ENCODE data around the gene ZMIZ1.

Gene ZMIZ1

DNA sequence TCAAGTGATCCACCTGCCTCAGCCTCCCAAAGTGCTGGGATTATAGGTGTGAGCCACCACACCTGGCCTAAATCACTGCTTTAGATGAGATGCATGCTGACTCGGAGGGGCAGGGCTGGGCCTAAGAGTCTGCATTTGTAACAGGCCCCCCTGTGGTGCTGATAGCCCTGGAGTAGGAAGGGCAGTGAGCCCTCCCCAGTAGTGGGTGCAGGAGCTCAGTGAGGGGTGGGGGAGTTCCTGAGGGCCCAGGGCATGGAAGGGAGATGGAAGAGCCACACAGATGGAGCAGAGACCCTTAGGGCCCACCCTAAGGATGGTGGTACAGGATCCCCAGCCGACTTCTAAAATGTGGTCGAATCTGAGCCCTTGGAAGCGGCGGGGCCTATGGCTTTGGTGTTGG is 146.8 kb downstream of the ZMIZ1 start:
- no peak overlapping the region for H2AFZ ChIP-seq (ENCODE audit: low read length)
- no peaks in the 10 kb centered on the region for H3K27me3 ChIP-seq (ENCODE audit: insufficient read depth, low read length, poor library complexity, severe bottlenecking)
- H3K4me2 ChIP-seq (ENCODE audit: low read depth, low read length, poor library complexity, severe bottlenecking): no peak overlapping the region
- no peaks in the 10 kb centered on the region for H3K79me2 ChIP-seq (ENCODE audit: insufficient read depth, low read length)
- H3K9me3 ChIP-seq (ENCODE audit: insufficient read depth, low read depth, low read length): no peaks in the 10 kb centered on the region
- H3K9ac ChIP-seq (ENCODE audit: low read depth, low read length, poor library complexity, severe bottlenecking): no peak overlapping the region
- H3K4me1 ChIP-seq (ENCODE audit: insufficient read depth, low read length, poor library complexity, severe bottlenecking): no peaks in the 10 kb centered on the region
- no peaks in the 10 kb centered on the region for H3F3A ChIP-seq (ENCODE audit: low read depth)
- peaks cover 5% of the 10 kb centered on the region for H4K20me1 ChIP-seq (ENCODE audit: insufficient read depth, low read length, poor library complexity, severe bottlenecking)
- peaks cover 95% of the 10 kb centered on the region; the same call in 1 of the 2 replicates for H3K36me3 ChIP-seq (ENCODE audit: insufficient read depth, low read length)
- TF ChIP-seq EZH2phosphoT487 (IDR thresholded peaks at IDR 0.05; ENCODE audit: borderline replicate concordance): no peak
- TF ChIP-seq, protein P1, sequence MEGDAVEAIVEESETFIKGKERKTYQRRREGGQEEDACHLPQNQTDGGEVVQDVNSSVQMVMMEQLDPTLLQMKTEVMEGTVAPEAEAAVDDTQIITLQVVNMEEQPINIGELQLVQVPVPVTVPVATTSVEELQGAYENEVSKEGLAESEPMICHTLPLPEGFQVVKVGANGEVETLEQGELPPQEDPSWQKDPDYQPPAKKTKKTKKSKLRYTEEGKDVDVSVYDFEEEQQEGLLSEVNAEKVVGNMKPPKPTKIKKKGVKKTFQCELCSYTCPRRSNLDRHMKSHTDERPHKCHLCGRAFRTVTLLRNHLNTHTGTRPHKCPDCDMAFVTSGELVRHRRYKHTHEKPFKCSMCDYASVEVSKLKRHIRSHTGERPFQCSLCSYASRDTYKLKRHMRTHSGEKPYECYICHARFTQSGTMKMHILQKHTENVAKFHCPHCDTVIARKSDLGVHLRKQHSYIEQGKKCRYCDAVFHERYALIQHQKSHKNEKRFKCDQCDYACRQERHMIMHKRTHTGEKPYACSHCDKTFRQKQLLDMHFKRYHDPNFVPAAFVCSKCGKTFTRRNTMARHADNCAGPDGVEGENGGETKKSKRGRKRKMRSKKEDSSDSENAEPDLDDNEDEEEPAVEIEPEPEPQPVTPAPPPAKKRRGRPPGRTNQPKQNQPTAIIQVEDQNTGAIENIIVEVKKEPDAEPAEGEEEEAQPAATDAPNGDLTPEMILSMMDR (conservative IDR thresholded peaks at IDR 0.05; ENCODE audit: low read length): no peak
- no peaks in the 10 kb centered on the region for H3K9me2 ChIP-seq (replicated peaks; ENCODE audit: low read depth, low read length)
- H3K4me3 ChIP-seq (ENCODE audit: low read length, poor library complexity, severe bottlenecking): no peak overlapping the region

DNA sequence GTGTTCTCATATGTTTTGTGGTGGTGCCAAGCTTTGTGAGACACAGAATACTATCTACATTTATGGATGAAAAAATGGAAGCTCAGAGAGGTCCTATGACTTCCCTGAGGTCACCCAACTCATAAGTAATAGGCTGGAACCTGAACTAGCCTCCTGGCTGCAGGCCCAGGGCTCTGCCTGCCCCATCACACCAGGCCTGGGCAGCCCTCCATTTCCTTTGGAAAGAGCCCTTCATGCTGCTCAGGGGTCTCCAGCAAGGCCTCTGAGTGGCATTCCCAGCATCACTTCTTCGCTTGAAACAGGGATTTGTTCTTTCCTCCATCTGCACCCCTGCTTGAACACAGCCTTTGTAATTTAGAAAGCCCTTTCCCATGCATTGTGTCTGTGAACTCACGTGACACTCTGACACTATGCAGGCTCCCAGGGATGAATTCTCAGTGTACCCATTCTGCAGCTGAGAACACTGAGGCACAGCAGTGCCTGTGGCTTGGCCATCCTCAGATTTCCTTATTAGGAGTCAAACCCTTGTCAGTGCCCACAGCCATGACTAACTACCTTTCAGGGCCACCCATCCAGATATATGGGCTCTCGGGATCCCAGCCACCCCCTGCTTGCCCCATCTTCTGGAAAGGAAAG is 150.7 kb downstream of the ZMIZ1 start:
- H3K36me3 ChIP-seq (ENCODE audit: insufficient read depth, low read length): peaks cover 95% of the 10 kb centered on the region; the same call in 1 of the 2 replicates
- H4K20me1 ChIP-seq (ENCODE audit: insufficient read depth, low read length, poor library complexity, severe bottlenecking): peaks cover 5% of the 10 kb centered on the region
- H3K9ac ChIP-seq (ENCODE audit: low read depth, low read length, poor library complexity, severe bottlenecking): no peak overlapping the region
- no peaks in the 10 kb centered on the region for H3K4me1 ChIP-seq (ENCODE audit: insufficient read depth, low read length, poor library complexity, severe bottlenecking)
- H2AFZ ChIP-seq (ENCODE audit: low read length): no peak overlapping the region
- no peaks in the 10 kb centered on the region for H3K79me2 ChIP-seq (ENCODE audit: insufficient read depth, low read length)
- H3K9me3 ChIP-seq (ENCODE audit: insufficient read depth, low read depth, low read length): no peaks in the 10 kb centered on the region
- H3K9me2 ChIP-seq (replicated peaks; ENCODE audit: low read depth, low read length): no peaks in the 10 kb centered on the region
- no peak overlapping the region for H3K4me2 ChIP-seq (ENCODE audit: low read depth, low read length, poor library complexity, severe bottlenecking)
- no peaks in the 10 kb centered on the region for H3F3A ChIP-seq (ENCODE audit: low read depth)
- H3K4me3 ChIP-seq (ENCODE audit: low read length, poor library complexity, severe bottlenecking): no peak overlapping the region
- TF ChIP-seq EZH2phosphoT487 (IDR thresholded peaks at IDR 0.05; ENCODE audit: borderline replicate concordance): no peak
- TF ChIP-seq, protein P1 (conservative IDR thresholded peaks at IDR 0.05; ENCODE audit: low read length): no peak
- H3K27me3 ChIP-seq (ENCODE audit: insufficient read depth, low read length, poor library complexity, severe bottlenecking): no peaks in the 10 kb centered on the region

DNA sequence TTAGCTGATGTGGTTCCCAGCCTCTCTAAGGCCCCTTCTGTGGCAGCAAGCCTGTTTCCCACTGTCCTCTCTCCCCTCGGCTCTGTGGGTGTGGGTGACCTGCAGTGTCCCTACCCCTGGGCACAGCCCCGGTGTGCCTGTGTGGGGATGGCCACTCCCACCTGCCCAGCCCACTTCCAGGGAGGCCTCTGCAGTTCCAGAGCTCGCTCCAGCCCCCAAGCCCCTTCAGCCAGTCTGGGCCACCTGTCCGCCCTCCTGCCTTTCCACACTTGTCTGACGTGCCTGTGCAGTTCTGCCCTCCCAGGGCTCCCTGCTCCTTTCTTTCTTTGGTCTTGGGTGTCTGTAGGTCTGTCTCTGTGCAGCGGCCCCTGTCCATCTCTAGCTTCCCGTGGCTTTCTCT is 151.5 kb downstream of the ZMIZ1 start:
- no peaks in the 10 kb centered on the region for H3K9me3 ChIP-seq (ENCODE audit: insufficient read depth, low read depth, low read length)
- H3K79me2 ChIP-seq (ENCODE audit: insufficient read depth, low read length): no peaks in the 10 kb centered on the region
- H3K36me3 ChIP-seq (ENCODE audit: insufficient read depth, low read length): peaks cover 96% of the 10 kb centered on the region; the same call in 1 of the 2 replicates
- H3K4me3 ChIP-seq (ENCODE audit: low read length, poor library complexity, severe bottlenecking): no peak overlapping the region
- H4K20me1 ChIP-seq (ENCODE audit: insufficient read depth, low read length, poor library complexity, severe bottlenecking): peaks cover 5% of the 10 kb centered on the region
- H2AFZ ChIP-seq (ENCODE audit: low read length): no peak overlapping the region
- no peaks in the 10 kb centered on the region for H3K27me3 ChIP-seq (ENCODE audit: insufficient read depth, low read length, poor library complexity, severe bottlenecking)
- no peak overlapping the region for H3K9ac ChIP-seq (ENCODE audit: low read depth, low read length, poor library complexity, severe bottlenecking)
- no peak overlapping the region for H3K4me2 ChIP-seq (ENCODE audit: low read depth, low read length, poor library complexity, severe bottlenecking)
- H3K9me2 ChIP-seq (replicated peaks; ENCODE audit: low read depth, low read length): no peaks in the 10 kb centered on the region
- no peaks in the 10 kb centered on the region for H3K4me1 ChIP-seq (ENCODE audit: insufficient read depth, low read length, poor library complexity, severe bottlenecking)
- H3F3A ChIP-seq (ENCODE audit: low read depth): no peaks in the 10 kb centered on the region
- TF ChIP-seq, protein P1 (conservative IDR thresholded peaks at IDR 0.05; ENCODE audit: low read length): no peak
- TF ChIP-seq EZH2phosphoT487 (IDR thresholded peaks at IDR 0.05; ENCODE audit: borderline replicate concordance): no peak

All from Loucy (cell line).